ENCODE data around the gene CSKMT. TPM values are rescaled to one million over a fixed set of nuclear protein-coding genes. Genes with fewer than 3 reads are reported as not detected.

CSKMT gene
- total and polyA plus RNA-seq, 8 donors: 3.5 to 25.5 (median 7.6) TPM; not detected in 1

DNA sequence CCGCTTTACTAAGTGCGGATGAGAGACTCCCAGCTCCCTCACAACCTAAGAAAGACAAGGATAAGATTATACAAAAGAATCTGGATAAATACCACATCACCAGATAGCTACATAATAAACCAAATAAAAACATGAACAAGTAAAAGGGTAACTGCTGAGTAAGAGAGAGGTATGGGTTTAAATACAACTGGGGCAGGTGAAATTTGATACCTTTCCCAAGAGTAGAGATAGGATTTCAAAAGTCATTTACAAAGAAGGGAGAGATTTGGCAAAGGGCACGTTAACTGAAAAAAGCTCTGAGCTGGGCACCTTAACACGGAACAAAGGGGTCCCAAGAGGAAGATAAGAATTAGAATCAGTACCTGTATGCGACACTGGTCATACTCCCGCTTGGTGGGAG, 12.0 kb downstream of the CSKMT start:
- Histone ChIP-seq H3K9me3 (no peaks in the 10 kb centered on the region), H3K27me3 (no peaks in the 10 kb centered on the region), H3K4me1 (peaks cover 31 to 66% (median 51%) of the 10 kb centered on the region in 4 donors), H3K4me3 (peak overlapping the region in 2 of 4 donors; percentile 92 to 99), H3K27ac (no peak overlapping the region), H3K36me3 (peaks cover 23 to 51% (median 47%) of the 10 kb centered on the region in 4 donors)
- WGBS, 5 donors: 56 to 67% (median 61%) methylated on average over 6 of the region's 6 CpGs
- DNase-seq: no peak
- TF ChIP-seq EP300 (IDR thresholded peaks at IDR 0.05) (no peak), CTCF (IDR thresholded peaks at IDR 0.05) (no peak), POLR2AphosphoS5 (IDR thresholded peaks at IDR 0.05) (no peak), POLR2A (IDR thresholded peaks at IDR 0.05) (no peak)
- intact Hi-C loops (cut with DNase I; ENCODE audit: low total_unique reads): no loop called here

DNA sequence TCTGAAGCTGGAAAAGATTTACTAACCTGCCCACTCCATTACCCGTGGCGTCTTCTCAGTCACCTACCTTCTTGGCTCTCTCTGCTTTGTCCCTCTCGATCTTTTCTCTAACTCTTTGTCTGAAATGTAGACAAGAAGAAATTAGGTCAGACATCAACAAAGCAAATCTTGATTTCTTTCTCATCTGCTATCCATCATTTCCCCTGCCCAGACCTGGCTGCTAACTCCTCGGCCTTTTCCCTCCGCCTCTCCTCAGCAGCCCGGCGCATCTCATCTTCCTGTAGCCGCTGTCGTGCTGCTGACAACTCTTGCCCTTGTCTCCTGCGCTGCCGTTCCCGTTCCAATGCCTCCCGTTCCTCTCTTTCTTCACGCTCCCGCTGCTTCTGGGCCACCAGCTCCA, 12.6 kb downstream of the CSKMT start:
- Histone ChIP-seq H3K4me1 (peaks cover 27 to 63% (median 46%) of the 10 kb centered on the region in 4 donors), H3K9me3 (no peaks in the 10 kb centered on the region), H3K4me3 (peak overlapping the region in 3 of 4 donors; percentile 92 to 99 (median 99)), H3K27ac (peak overlapping the region in 4 of 5 donors; percentile 91 to 95 (median 94)), H3K36me3 (peaks cover 23 to 51% (median 47%) of the 10 kb centered on the region in 4 donors), H3K27me3 (no peaks in the 10 kb centered on the region)
- WGBS, 5 donors: 72 to 79% (median 77%) methylated on average over 15 of the region's 15 CpGs
- intact Hi-C loops (cut with DNase I; ENCODE audit: low total_unique reads): no loop called here
- DNase-seq: no peak
- no peak for TF ChIP-seq CTCF (IDR thresholded peaks at IDR 0.05)
- TF ChIP-seq EP300 (IDR thresholded peaks at IDR 0.05): no peak

DNA sequence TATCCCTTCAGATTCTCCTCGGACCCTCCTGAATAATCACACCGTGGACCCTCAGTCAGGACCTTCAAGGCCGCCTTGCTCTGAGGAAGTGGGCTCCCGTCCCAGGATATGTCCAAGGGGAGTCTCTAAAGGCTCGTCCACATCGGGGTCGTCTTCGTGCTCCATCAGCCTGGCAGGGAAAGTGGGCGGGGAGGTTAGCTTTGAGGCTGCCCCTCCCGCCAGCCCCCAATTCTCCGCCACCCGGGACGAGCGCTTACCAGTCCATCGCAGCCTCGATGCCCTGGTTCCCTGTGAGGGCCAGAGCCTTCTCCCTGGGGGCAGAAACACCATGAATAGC, 13.3 kb downstream of the CSKMT start:
- Histone ChIP-seq H3K27me3 (no peaks in the 10 kb centered on the region), H3K4me3 (peak overlapping the region; percentile 92 to 99 (median 99)), H3K9me3 (no peaks in the 10 kb centered on the region), H3K4me1 (peaks cover 20 to 56% (median 39%) of the 10 kb centered on the region in 4 donors), H3K27ac (peak overlapping the region; percentile 91 to 95 (median 93)), H3K36me3 (peaks cover 23 to 47% (median 45%) of the 10 kb centered on the region in 4 donors)
- DNase-seq: no peak
- intact Hi-C loops (cut with DNase I; ENCODE audit: low total_unique reads): no loop called here
- no peak for TF ChIP-seq POLR2AphosphoS5 (IDR thresholded peaks at IDR 0.05)
- TF ChIP-seq CTCF (IDR thresholded peaks at IDR 0.05): no peak
- TF ChIP-seq EP300 (IDR thresholded peaks at IDR 0.05): no peak
- TF ChIP-seq POLR2A (IDR thresholded peaks at IDR 0.05): no peak
- WGBS, 5 donors: 2 to 4% (median 3%) methylated on average over 9 to 16 of the region's 16 CpGs

GRCh38 chr11:62678770-62679696, 13.9 kb downstream of the CSKMT start, which contains the start of gene UBXN1:
Gene UBXN1, minus strand, starts transcription at chr11:62679073. Its CDS starts 150 bp downstream, at chr11:62678923.
- Histone ChIP-seq H3K27ac (peak within 1 kb of the TSS; percentile 91 to 95 (median 93)), H3K4me3 (peak within 1 kb of the TSS; percentile 92 to 99 (median 99)), H3K27me3 (no peaks in the 10 kb centered on the region), H3K36me3 (peaks cover 23 to 40% (median 39%) of the 10 kb centered on the region in 4 donors), H3K9me3 (no peaks in the 10 kb centered on the region), H3K4me1 (peaks cover 18 to 50% (median 35%) of the 10 kb centered on the region in 4 donors)
- 5 to 8% (median 7%) methylated on average over 34 to 55 of the region's 55 CpGs for WGBS, 5 donors
- intact Hi-C loops (cut with DNase I; ENCODE audit: low total_unique reads): no loop called here
- peak; percentile 89 to 96 for DNase-seq
- TF ChIP-seq EP300 (IDR thresholded peaks at IDR 0.05): no peak
- TF ChIP-seq POLR2AphosphoS5 (IDR thresholded peaks at IDR 0.05): peak; percentile 72 to 95 (median 87)
